ES-I3 (cell line): ENCODE measurements around the gene AQP5.

Experiments used
- H3K36me3 ChIP-seq: 2 replicates; pipeline ENCODE4 v1.6.1; 2013; ENCODE audit warnings: mild to moderate bottlenecking, low read length, control low read depth, moderate library complexity; ENCODE audit not compliant: insufficient read depth
- H3K4me1 ChIP-seq: 2 replicates; pipeline ENCODE4 v1.6.1; 2013; ENCODE audit warnings: mild to moderate bottlenecking, control low read depth, low read length; ENCODE audit not compliant: insufficient read depth
- H3K9ac ChIP-seq: 2 replicates; pipeline ENCODE4 v1.6.1; 2013; ENCODE audit warnings: low read depth, mild to moderate bottlenecking, low read length, moderate library complexity
- H3K9me3 ChIP-seq: 2 replicates; pipeline ENCODE4 v1.6.1; 2013; ENCODE audit warnings: mild to moderate bottlenecking, low read length, moderate library complexity; ENCODE audit not compliant: control insufficient read depth, insufficient read depth

Gene AQP5

DNA sequence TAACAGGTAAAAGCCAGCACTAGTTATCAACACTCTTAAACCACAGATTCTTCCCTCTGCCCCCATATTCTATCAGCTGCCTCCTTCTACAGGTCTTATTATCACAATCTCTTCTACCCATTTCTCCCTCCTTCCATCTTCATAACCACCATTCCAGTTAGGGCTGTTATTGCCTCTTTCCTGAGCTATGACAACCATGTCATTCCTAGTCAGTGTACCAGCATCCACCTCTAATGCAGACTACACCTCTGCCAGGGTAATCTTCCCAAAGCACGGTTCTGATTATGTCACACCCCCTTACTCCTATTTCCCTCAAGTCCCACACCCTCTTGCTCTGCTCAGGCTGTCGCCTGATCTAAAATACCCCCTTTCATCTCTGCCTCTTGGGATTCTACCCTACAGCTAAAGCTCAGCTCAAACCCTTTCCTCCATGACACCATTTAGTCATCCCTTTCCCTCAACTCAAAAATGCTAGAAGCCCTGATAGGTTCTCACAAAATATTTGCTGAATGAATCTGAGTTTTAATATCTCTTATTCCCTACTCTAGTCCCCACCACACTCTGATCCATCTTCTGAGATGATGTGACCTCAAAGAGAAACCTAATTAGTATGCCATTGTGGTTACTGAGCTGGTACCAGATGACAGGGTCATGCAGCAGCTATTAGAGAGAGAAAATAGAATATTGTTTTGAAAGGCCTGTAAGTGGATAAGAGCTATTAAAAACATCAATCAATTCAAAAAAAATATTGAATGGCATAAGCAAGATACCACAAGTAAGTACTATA is 51.9 kb downstream of the AQP5 start:
- Histone ChIP-seq H3K9ac (no peak overlapping the region), H3K36me3 (no peaks in the 10 kb centered on the region; the same call in 1 of the 2 replicates), H3K4me1 (no peaks in the 10 kb centered on the region), H3K9me3 (no peaks in the 10 kb centered on the region)

DNA sequence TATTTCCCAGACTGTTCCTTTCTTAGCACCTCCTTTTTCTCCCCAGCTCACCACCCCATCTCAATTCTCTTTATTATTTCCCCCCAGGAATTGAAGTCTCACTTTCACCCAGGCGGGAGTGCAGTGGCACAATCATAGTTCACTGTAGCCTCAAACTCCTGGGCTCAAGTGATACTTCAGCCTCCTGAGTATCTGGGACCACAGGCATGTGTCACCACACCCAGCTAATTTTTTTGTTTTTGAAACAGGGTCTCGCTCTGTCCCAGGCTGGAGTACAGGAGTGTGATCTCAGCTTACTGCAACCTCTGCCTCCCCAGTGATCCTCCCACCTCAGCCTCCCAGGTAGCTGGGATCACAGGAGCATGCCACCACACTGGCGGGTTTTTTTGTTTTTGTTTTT is 52.7 kb downstream of the AQP5 start:
- Histone ChIP-seq H3K9me3 (no peaks in the 10 kb centered on the region), H3K9ac (no peak overlapping the region), H3K36me3 (no peaks in the 10 kb centered on the region; the same call in 1 of the 2 replicates), H3K4me1 (no peaks in the 10 kb centered on the region)
